HG03520 (cell line): Measurements from ENCODE around the gene MYO1G.

Experiments
- ATAC-seq: cut with Tn5 transposase; IDR thresholded peaks from one replicate; pipeline ENCODE4 v1.9.1; 2021; ENCODE audit warnings: mild to moderate bottlenecking, moderate library complexity; ENCODE audit not compliant: unreplicated experiment

Gene MYO1G

GRCh38 chr7:44981035-44981706 lies 2.4 kb upstream of the MYO1G start:
- ATAC-seq: no peak

DNA sequence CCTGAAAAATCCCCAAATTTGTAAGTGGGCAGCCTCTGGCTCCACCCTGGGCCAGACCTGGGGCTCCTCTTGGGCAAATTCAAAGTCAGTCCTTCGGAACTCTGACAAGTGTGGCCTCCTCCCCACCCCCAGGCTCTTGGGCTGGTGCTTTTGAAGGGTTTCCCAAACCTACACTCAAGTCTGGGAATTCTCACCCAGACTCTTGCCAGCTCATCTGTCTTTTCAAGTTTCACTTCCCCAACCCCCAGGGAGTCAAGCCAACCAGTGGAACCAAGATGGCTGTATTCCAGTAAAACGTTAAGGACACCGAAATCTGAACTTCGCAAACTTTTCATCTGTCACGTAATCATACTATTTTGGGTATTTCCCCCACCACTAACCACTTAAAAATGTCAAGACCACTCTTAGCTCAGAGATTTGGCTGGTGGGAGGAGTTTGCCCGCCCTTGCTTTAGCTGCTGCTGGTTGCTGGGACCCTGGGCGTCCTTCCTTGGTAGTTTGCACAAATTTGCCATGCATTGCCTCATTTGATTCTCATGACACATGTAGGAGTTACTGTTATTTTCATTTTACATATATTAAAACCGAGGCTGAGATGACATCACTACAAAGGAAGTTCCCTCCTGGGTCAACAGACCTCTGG lies 1.7 kb upstream of the MYO1G start:
- ATAC-seq: peak; percentile 38

GRCh38 chr7:44979481-44980392 lies 922 bp upstream of the MYO1G start:
- ATAC-seq: peak; percentile 14

- no peak for ATAC-seq
Observed at GRCh38 chr7:44977959-44978335, 868 bp downstream of the MYO1G start.

- no peak for ATAC-seq
Observed at GRCh38 chr7:44977304-44977958, 1.4 kb downstream of the MYO1G start.

GRCh38 chr7:44976746-44977196 lies 2.0 kb downstream of the MYO1G start:
- ATAC-seq: no peak

GRCh38 chr7:44976040-44976745 lies 2.6 kb downstream of the MYO1G start:
- ATAC-seq: no peak

DNA sequence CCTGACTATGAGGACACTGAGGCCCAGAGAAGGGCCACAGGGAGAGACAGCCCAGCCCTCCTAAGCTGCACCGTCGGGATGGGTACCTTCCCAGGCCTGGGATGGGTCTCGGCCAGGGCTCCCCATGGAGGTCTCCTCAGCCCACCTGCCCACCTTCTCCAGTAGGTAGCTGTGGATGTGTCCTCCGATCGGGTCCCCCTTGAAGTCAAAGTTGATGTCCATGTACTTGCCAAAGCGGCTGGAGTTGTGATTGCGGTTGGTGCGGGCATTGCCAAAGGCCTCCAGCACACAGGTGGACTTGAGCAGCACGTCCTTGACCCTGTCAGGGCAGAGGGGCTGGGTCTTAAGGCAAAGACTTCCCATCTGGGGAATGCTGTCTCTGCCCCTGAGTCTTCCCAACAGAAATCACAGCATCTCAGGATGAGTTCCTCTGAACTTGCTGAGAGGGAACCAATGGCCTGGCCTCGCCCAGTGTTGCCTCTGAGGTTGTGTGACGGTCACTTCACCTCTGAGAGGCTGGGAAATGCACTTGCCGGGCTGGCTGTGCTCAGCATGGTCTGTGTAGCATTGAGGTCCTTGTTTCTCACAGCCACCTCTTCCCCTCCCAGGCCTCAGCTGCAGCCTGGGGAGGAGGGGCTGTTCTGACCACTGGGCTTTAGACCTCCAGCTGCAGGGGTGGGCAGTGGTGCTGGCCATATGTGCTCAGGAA lies 3.3 kb downstream of the MYO1G start:
- no peak for ATAC-seq

DNA sequence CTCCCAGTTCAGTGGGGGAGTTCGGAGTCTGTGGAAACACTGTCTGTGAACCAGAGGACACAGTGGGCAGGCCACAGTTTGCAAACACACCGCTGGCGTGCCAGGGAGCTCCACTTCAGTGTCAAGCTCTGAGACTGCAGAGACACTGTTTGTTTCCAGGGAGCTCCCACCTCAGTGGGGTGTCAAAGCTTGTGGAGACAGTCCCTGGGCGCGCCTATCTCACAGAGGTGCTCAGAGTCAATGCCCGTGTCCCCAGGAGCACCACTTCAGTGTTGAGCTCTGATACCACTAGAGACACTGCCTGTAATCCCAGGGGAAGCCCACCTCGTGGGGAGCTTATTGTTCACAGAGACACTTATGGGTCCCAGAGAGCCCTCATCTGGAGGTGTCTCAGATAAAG lies 4.3 kb downstream of the MYO1G start:
- no peak for ATAC-seq

- ATAC-seq: no peak
Observed at GRCh38 chr7:44973610-44974401, 5.0 kb downstream of the MYO1G start.

DNA sequence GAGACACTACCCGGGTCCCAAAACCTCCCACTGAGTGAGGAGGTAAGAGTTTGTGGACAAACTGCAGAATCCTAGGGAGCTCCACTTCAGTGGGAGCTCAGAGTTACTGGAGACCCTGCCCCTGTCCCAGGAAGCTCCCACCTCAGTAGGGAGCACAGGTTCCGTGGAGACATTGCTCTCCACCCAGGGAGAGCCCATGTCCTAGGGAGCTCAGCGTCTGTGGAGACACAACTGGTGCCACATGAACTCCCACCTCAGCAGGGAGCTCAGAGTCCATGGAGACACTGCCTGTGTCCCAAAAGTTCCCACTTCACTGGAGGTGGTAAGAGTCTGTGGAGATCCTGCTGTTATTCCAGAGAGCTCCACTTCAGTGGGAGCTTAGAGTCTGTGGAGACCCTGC lies 6.3 kb downstream of the MYO1G start:
- no peak for ATAC-seq

DNA sequence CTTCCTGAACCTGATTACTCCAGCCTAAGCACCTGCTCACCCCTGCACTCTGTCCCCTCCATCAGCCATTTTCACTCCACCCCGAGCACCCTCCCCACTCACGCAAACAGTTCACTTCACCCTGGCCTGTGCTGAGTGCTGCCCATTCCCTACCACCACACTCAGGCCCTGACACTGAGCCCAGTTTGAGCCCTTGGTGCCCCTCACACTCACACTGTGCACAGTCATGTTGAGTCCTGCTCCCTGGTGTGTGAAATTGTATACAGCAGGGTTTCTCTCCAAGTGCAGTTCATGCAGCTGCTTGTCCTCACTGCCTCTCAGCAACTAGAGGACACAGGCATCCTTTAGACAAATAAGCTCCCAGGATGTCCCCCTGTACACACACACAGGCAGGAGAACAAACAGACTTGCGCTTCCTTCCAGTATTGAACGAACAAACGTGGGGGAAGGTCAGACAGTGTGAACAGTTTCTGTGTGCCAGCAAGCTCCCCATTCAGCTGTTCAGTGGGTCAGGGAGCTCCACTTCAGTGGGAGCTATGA lies 6.8 kb downstream of the MYO1G start:
- no peak for ATAC-seq

DNA sequence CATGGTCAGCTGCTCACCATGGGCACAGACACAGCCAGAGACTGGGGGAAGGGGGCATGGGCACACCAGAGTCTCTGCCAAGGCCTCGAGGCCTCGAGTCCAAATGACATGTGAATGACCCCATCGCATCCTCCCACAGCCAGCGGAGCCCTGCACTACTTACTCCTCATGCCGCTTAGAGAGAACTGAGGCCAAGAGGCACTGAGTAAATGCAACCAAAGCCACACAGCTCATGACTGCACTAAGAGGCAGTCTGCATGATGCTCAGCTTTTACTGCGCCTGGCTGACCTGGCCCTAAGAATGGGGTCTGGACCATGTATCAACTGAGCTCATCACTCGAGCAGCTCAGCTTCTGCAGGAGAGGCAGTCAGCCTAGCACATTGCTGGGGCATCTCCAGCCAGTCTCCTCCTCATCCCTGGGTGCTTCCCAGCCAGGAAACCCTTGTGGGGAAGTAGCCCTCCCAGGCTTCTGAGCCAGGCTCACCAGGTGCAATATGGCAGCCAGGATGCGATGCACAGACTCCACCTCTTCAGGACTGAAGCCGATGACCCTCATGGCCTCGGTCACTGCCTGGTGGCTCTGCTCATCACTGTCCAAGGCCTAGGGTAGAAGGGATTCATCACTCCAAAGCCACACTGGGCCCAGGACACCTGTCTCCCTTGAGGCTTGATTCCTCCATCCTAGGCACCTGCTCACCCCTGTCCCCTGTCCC lies 7.5 kb downstream of the MYO1G start:
- ATAC-seq: no peak

DNA sequence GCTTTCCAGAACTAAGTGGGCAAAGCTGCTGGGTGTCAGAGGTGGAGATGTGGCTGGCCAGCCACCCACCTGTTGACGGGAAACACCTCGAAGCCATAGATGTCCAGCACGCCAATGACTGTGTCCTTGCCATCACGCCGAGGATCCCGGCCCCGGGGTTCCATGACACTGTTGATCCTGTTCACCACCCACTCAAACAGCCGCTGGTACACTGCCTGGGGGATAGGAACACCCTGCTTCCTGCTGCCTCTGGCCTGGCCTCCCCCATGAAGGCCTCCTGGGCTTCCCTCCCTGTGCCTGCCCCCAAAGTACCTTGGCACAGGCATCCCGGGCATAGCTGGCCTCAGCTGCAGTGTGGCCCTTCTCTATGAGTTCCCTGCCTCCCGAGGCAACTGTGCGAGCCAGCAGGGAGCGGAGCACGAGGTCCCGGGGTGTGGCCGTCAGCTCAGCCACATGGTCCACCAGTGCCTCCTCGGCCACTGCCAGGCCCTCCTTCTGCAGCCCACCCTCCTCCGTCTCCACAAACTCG lies 8.2 kb downstream of the MYO1G start:
- no peak for ATAC-seq

DNA sequence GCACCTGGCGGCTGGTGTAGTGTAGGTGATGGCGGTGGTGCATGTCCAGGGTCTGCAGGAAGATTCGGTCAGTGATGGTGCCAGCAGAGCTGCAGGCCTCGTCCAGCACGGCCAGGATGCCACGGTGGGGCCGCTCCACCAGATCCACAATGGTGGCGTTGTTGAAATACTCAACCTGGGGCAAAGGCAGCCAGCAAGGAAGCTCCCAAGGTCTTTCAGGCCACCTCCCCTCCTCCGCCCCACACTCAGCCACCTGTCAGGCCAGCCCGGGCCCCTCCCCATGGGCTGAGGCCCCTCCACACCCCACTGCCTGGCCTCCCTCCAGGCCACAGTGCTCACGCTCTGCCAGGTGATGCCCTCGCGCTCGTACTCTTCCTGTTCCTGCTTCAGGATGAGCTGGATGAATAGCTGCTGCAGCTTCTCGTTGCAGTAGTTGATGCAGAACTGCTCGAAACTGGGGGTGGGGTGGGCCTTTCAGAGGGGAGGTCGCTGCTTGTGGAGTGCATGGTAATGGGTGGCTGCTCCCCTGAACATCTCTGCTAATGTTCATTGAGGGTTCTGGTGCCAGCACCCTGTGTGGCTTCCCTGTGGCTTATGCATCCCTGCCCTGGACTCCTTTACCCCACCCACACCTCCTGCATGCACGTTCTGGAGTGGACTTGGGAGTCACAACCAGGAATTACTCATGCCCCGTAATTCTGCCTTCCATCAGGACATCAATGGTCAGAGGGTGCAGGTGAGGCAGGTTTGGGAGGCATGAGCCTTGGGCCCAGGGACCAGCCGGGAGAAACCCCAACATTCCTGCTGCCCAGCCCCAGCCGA lies 8.9 kb downstream of the MYO1G start:
- ATAC-seq: no peak

DNA sequence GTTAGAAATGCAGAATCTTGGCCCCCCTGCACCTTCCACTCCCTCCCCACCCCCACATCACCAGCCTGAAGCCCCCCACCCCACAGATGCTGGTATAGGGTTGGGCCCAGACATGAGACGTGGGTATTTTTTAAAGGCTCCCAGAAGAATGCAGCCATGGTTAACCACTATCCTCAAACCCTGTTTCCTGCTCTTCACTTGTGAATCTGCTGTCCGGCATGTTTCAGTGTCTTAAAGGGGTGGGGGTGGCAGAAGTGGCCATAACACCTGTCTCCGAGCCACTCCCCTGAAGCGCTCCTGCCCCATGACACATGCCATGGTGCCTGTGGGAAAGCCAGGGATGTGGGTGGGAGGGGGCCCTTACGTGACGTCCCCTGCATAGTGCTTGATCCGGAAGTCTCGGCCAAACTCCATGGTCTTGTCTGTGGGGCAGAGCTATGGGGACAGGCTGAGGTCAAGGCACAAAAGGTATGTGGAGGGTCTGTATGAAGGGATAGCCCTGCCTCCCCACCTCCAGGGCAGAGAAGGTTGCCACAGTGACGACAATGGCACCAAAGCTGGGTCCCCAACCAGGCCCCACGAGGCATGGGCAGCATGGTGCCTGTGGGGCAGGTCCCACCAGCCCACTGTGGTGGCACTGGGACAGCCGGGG lies 9.6 kb downstream of the MYO1G start:
- ATAC-seq: no peak
